ENCODE data around the gene CDK1.

DNA sequence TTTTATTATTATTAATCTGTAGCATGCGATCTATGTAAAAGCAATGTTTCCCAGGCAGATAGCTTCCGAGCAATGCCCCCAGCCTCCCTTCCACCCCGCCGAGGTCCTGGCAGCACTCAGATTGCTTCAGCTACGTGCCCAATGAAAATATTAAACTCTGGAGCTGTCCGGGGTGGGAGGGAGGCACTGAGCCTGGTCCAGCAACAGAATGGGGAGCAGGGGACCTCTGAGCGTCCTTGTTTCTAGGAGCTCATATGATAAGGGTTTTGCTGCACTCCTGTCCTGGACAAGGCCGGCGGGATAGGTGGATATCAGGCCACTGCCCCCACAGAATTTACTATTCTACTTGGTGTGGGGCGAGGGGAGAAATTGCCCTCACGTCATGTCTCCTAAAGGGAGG lies 44.5 kb upstream of the CDK1 start:
- TF ChIP-seq JUN (CRISPR knock-in tag; IDR thresholded peaks at IDR 0.05) (no peak), SP1 (CRISPR knock-in tag; conservative IDR thresholded peaks at IDR 0.05) (no peak), IRF2 (CRISPR knock-in tag; IDR thresholded peaks at IDR 0.05; ENCODE audit: borderline replicate concordance, low read depth) (no peak)
- TF ChIP-seq, protein P1, sequence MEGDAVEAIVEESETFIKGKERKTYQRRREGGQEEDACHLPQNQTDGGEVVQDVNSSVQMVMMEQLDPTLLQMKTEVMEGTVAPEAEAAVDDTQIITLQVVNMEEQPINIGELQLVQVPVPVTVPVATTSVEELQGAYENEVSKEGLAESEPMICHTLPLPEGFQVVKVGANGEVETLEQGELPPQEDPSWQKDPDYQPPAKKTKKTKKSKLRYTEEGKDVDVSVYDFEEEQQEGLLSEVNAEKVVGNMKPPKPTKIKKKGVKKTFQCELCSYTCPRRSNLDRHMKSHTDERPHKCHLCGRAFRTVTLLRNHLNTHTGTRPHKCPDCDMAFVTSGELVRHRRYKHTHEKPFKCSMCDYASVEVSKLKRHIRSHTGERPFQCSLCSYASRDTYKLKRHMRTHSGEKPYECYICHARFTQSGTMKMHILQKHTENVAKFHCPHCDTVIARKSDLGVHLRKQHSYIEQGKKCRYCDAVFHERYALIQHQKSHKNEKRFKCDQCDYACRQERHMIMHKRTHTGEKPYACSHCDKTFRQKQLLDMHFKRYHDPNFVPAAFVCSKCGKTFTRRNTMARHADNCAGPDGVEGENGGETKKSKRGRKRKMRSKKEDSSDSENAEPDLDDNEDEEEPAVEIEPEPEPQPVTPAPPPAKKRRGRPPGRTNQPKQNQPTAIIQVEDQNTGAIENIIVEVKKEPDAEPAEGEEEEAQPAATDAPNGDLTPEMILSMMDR (IDR thresholded peaks at IDR 0.05): no peak
- TF ChIP-seq, protein P2, sequence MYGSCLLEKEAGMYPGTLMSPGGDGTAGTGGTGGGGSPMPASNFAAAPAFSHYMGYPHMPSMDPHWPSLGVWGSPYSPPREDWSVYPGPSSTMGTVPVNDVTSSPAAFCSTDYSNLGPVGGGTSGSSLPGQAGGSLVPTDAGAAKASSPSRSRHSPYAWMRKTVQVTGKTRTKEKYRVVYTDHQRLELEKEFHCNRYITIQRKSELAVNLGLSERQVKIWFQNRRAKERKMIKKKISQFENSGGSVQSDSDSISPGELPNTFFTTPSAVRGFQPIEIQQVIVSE (CRISPR knock-in tag; IDR thresholded peaks at IDR 0.05; ENCODE audit: borderline replicate concordance): no peak
- TF ChIP-seq, protein P3, sequence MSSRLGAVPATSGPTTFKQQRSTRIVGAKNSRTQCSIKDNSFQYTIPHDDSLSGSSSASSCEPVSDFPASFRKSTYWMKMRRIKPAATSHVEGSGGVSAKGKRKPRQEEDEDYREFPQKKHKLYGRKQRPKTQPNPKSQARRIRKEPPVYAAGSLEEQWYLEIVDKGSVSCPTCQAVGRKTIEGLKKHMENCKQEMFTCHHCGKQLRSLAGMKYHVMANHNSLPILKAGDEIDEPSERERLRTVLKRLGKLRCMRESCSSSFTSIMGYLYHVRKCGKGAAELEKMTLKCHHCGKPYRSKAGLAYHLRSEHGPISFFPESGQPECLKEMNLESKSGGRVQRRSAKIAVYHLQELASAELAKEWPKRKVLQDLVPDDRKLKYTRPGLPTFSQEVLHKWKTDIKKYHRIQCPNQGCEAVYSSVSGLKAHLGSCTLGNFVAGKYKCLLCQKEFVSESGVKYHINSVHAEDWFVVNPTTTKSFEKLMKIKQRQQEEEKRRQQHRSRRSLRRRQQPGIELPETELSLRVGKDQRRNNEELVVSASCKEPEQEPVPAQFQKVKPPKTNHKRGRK (CRISPR knock-in tag; IDR thresholded peaks at IDR 0.05; ENCODE audit: borderline replicate concordance): no peak
- TF ChIP-seq, protein P4, sequence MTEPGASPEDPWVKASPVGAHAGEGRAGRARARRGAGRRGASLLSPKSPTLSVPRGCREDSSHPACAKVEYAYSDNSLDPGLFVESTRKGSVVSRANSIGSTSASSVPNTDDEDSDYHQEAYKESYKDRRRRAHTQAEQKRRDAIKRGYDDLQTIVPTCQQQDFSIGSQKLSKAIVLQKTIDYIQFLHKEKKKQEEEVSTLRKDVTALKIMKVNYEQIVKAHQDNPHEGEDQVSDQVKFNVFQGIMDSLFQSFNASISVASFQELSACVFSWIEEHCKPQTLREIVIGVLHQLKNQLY (CRISPR knock-in tag; IDR thresholded peaks at IDR 0.05): no peak

All from WTC11 (cell line).